OCI-LY7 (cell line): Measurements from ENCODE around the gene ABCD1.

Experiments
- EZH2phosphoT487 ChIP-seq: fragments of 200-600 bp; sonication (generic); IDR thresholded peaks from 2 replicates; pipeline ENCODE4 v1.6.1; 2018; ENCODE audit warnings: low read depth, borderline replicate concordance, mild to moderate bottlenecking, mixed run types, antibody characterized with exemption, low read length, moderate library complexity, mixed read lengths
- TF ChIP-seq, protein P1 (sequence below): fragments of 200-600 bp; sonication (generic); conservative IDR thresholded peaks from 2 replicates; pipeline ENCODE4 v1.5.1; 2014; ENCODE audit warnings: mild to moderate bottlenecking, antibody characterized with exemption, low read length, moderate library complexity, mixed read lengths

DNA sequence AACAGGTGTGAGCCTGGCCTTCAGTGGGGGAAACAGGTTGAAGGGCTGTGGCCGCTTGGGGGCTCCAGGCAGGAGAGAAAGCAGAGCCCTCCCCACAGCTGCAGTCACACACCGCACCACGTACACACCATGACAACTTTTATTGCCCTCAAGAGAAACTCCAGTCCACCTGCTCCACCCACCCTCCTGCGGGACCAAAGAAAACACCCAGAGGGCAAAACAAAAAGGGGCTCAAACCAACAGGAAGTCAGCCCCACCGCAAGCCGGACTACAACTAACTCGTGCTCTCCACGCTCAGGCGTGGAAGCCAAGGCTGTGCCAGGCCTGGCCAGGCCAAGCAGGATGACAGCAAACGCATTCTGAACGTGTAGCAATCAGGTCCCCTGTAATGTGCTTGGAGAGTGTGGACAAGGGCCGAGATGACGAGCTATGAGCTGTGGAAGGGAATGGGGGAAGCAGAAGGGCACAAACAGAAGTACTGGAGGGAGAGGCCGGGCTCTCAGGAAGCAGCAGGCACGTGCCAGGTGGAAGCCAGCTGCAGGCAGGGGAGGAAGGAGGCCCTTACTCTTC lies 24.2 kb upstream of the ABCD1 start:
- TF ChIP-seq, protein P1, sequence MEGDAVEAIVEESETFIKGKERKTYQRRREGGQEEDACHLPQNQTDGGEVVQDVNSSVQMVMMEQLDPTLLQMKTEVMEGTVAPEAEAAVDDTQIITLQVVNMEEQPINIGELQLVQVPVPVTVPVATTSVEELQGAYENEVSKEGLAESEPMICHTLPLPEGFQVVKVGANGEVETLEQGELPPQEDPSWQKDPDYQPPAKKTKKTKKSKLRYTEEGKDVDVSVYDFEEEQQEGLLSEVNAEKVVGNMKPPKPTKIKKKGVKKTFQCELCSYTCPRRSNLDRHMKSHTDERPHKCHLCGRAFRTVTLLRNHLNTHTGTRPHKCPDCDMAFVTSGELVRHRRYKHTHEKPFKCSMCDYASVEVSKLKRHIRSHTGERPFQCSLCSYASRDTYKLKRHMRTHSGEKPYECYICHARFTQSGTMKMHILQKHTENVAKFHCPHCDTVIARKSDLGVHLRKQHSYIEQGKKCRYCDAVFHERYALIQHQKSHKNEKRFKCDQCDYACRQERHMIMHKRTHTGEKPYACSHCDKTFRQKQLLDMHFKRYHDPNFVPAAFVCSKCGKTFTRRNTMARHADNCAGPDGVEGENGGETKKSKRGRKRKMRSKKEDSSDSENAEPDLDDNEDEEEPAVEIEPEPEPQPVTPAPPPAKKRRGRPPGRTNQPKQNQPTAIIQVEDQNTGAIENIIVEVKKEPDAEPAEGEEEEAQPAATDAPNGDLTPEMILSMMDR, result no peak
- TF ChIP-seq EZH2phosphoT487, result no peak
